GM19463 (cell line): ENCODE data around the gene ZNF639.
"Not testable (repeated sequence)": the region's sequence is repeated elsewhere in the genome, so short reads cannot be mapped to it uniquely, and the experiment has no call there.

Experiments used
- ATAC-seq: cut with Tn5 transposase; IDR thresholded peaks from one replicate; pipeline ENCODE4 v1.9.1; 2021; ENCODE audit warnings: mild to moderate bottlenecking, moderate library complexity; ENCODE audit not compliant: unreplicated experiment

The ZNF639 gene

GRCh38 chr3:179322286-179323196 lies at the start of gene ZNF639:
Gene ZNF639, plus strand, starts transcription at chr3:179323031. Its CDS starts 5,263 bp downstream, at chr3:179328294.
- peak; percentile 65 for ATAC-seq

GRCh38 chr3:179274434-179274833 lies 48.4 kb upstream of the ZNF639 start:
- ATAC-seq: not testable (repeated sequence)

GRCh38 chr3:179276001-179276400 lies 46.8 kb upstream of the ZNF639 start:
- ATAC-seq: no peak

- no peak for ATAC-seq
These were observed 46.1 kb upstream of the ZNF639 start for GRCh38 chr3:179276743-179277142.

GRCh38 chr3:179278151-179278550 lies 44.7 kb upstream of the ZNF639 start:
- no peak for ATAC-seq

- ATAC-seq: no peak
These were observed 43.7 kb upstream of the ZNF639 start for GRCh38 chr3:179278932-179279693.

- ATAC-seq: no peak
These were observed 43.0 kb upstream of the ZNF639 start for GRCh38 chr3:179279837-179280236.

GRCh38 chr3:179281825-179282224 lies 41.0 kb upstream of the ZNF639 start:
- no peak for ATAC-seq

- ATAC-seq: no peak
These were observed 36.5 kb upstream of the ZNF639 start for GRCh38 chr3:179286331-179286730.

GRCh38 chr3:179288845-179289244 lies 34.0 kb upstream of the ZNF639 start:
- ATAC-seq: no peak

- ATAC-seq: no peak
These were observed 33.5 kb upstream of the ZNF639 start for GRCh38 chr3:179289295-179289694.

- ATAC-seq: no peak
These were observed 30.4 kb upstream of the ZNF639 start for GRCh38 chr3:179292450-179292849.

- no peak for ATAC-seq
These were observed 24.7 kb upstream of the ZNF639 start for GRCh38 chr3:179297971-179298725.

- ATAC-seq: no peak
These were observed 23.5 kb upstream of the ZNF639 start for GRCh38 chr3:179299316-179299715.

- ATAC-seq: peak; percentile 67
These were observed 22.7 kb upstream of the ZNF639 start for GRCh38 chr3:179299999-179300613.

GRCh38 chr3:179301645-179302044 lies 21.2 kb upstream of the ZNF639 start:
- ATAC-seq: no peak

GRCh38 chr3:179302111-179302510 lies 20.7 kb upstream of the ZNF639 start:
- no peak for ATAC-seq

- ATAC-seq: no peak
These were observed 18.2 kb upstream of the ZNF639 start for GRCh38 chr3:179304605-179305004.

GRCh38 chr3:179307362-179307761 lies 15.5 kb upstream of the ZNF639 start:
- not testable (repeated sequence) for ATAC-seq

- ATAC-seq: no peak
These were observed 14.8 kb upstream of the ZNF639 start for GRCh38 chr3:179308001-179308400.
